Lower leg skin (tissue), 4 donors: ENCODE measurements around the gene STPG1. TPM values are rescaled to one million over a fixed set of nuclear protein-coding genes. Genes with fewer than 3 reads are reported as not detected.

Experiments
- DNase-seq, 2 donors: peaks; one replicate each; pipeline ENCODE4 v3.0.0-alpha.2; 2019; ENCODE audit warnings: low spot score in 2 of 2
- H3K4me3 ChIP-seq: fragments of 200-600 bp; sonication (generic); 2 replicates; pipeline ENCODE4 v1.5.1; 2017; ENCODE audit warnings: mild to moderate bottlenecking, low read depth; ENCODE audit not compliant: poor library complexity, severe bottlenecking
- CTCF ChIP-seq, 3 donors: fragments of 450-650 bp; IDR thresholded peaks; one replicate each; pipeline ENCODE4 v1.5.1; 2016; ENCODE audit warnings: antibody characterized with exemption in 3 of 3, mild to moderate bottlenecking in 3 of 3, moderate library complexity in 2 of 3
- POLR2A ChIP-seq, 2 donors: fragments of 450-650 bp; IDR thresholded peaks; one replicate each; pipeline ENCODE4 v1.6.1; 2016 to 2017; ENCODE audit warnings: antibody characterized with exemption in 2 of 2, mild to moderate bottlenecking in 1 of 2, moderate library complexity in 1 of 2
- WGBS, 2 donors: methylation state at CpG; one replicate each; pipeline ENCODE4 v1.1.5; 2018; 5-methylcytosine and 5-hydroxymethylcytosine counted together
- intact Hi-C: fragments of 100-400 bp; cut with DNase I; formaldehyde crosslinking; loops from one replicate; pipeline ENCODE4 v1.15.0; 2023; ENCODE audit warnings: low total_unique reads
- total RNA-seq, 4 donors: library from RNA; depleted of rRNA; stranded (reverse); fragments of >200 nt; gene quantifications; one replicate each; pipeline ENCODE4 v1.1.0, GENCODE V29; 2016

The STPG1 gene
- total RNA-seq, 4 donors from 2014 or later, result 3.6 to 8.5 (median 6.4) TPM

- intact Hi-C loops, result loop anchor here (10.0 kb wide), 1 partner anchor 125 kb away; no protein-coding TSS in a partner anchor
- WGBS, 2 donors, result 84 to 86% methylated on average over 2 of the region's 2 CpGs
- H3K4me3 ChIP-seq, result no peak overlapping the region
- no peak for TF ChIP-seq POLR2A (IDR thresholded peaks at IDR 0.05)
- no peak for TF ChIP-seq CTCF (IDR thresholded peaks at IDR 0.05)
- DNase-seq, result no peak
Measured at GRCh38 chr1:24329797-24330543, 83.6 kb downstream of the STPG1 start.

- WGBS, 2 donors, result 83 to 91% methylated on average over 9 of the region's 9 CpGs
- TF ChIP-seq POLR2A (IDR thresholded peaks at IDR 0.05), result no peak
- no peak overlapping the region for H3K4me3 ChIP-seq
- intact Hi-C loops, result loop anchor here (10.0 kb wide), 1 partner anchor 125 kb away; no protein-coding TSS in a partner anchor
- no peak for DNase-seq
Measured at GRCh38 chr1:24329331-24329730, 84.3 kb downstream of the STPG1 start.

GRCh38 chr1:24327891-24328290 is 85.7 kb downstream of the STPG1 start:
- H3K4me3 ChIP-seq, result no peak overlapping the region
- no peak for DNase-seq
- intact Hi-C loops, result loop anchor here (10.0 kb wide), 1 partner anchor 123 kb away; no protein-coding TSS in a partner anchor
- TF ChIP-seq CTCF (IDR thresholded peaks at IDR 0.05) (no peak), POLR2A (IDR thresholded peaks at IDR 0.05) (no peak)
- WGBS, 2 donors, result 59 to 70% methylated on average over 2 of the region's 2 CpGs

GRCh38 chr1:24327486-24327885 is 86.1 kb downstream of the STPG1 start:
- intact Hi-C loops, result loop anchor here (10.0 kb wide), 1 partner anchor 123 kb away; no protein-coding TSS in a partner anchor
- DNase-seq, result no peak
- no peak overlapping the region for H3K4me3 ChIP-seq
- TF ChIP-seq CTCF (IDR thresholded peaks at IDR 0.05) (no peak), POLR2A (IDR thresholded peaks at IDR 0.05) (no peak)

GRCh38 chr1:24325587-24326449 is 87.8 kb downstream of the STPG1 start:
- 59 to 68% methylated on average over 7 of the region's 7 CpGs for WGBS, 2 donors

More at GRCh38 chr1:24325587-24326449, 87.8 kb downstream of the STPG1 start:
- H3K4me3 ChIP-seq, result no peak overlapping the region
- TF ChIP-seq POLR2A (IDR thresholded peaks at IDR 0.05) (no peak), CTCF (IDR thresholded peaks at IDR 0.05) (no peak)
- intact Hi-C loops, result loop anchor here (10.0 kb wide), 1 partner anchor 121 kb away; no protein-coding TSS in a partner anchor
- no peak for DNase-seq
